Keratinocyte (primary cell): ENCODE results near the gene PRSS33.

ENCODE experiments used
- EZH2 ChIP-seq: IDR thresholded peaks from one replicate; pipeline ENCODE4 v1.6.1; 2012; ENCODE audit warnings: inconsistent platforms, mild to moderate bottlenecking, low read length, moderate library complexity
- TF ChIP-seq, protein P1 (sequence below), 3 experiments: IDR thresholded peaks in 1 of 3; conservative IDR thresholded peaks in 1 of 3; optimal IDR thresholded peaks in 1 of 3; 2 replicates in 2 of 3; 3 replicates in 1 of 3; pipeline versions ENCODE3 to v1.5.1; 2011; ENCODE audit warnings: low read length in 3 of 3, mild to moderate bottlenecking in 3 of 3, moderate library complexity in 2 of 3, control low read depth in 1 of 3, inconsistent platforms in 1 of 3; ENCODE audit not compliant: insufficient read depth in 2 of 3; ENCODE audit errors: extremely low read depth in 1 of 3

DNA sequence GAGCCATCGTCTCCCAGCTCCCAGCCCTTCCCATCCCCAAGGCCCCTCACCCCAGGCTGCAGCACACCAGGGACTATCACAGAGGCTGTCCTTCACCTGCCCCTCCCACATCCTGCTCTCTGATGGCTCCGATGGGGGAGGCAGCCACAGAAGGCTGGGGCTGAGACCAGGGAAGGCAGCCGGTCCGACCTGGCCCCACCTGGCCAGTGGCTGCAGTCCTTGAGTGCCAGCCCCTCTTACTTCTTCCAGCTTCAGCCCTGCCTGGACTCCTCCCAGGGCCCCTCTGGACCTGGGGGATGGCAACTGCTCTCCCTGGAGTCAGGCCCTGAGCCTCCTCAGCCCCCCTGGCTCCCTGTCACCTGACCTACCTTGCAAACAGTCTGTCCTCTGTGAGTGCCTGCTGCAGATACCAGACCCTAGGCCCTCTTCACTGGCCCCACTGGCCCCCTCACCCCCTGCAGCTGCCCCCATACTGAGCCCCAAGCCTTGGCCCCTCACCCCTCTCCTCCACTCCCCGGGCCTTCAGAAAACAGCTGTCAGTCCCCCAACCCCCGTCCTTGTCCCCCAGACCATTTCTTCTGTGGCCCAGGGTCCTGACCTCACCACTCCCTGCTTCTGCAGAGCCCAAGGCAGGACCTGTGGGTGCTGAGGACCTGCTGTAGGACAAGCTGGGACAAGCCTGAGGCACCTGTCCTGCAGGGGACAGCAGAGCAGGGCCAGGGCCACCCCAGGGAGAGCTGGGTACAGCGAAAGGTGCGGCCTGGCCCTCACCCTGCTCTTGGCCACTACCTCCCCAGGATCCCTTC is 47.5 kb downstream of the PRSS33 start:
- TF ChIP-seq, protein P1, sequence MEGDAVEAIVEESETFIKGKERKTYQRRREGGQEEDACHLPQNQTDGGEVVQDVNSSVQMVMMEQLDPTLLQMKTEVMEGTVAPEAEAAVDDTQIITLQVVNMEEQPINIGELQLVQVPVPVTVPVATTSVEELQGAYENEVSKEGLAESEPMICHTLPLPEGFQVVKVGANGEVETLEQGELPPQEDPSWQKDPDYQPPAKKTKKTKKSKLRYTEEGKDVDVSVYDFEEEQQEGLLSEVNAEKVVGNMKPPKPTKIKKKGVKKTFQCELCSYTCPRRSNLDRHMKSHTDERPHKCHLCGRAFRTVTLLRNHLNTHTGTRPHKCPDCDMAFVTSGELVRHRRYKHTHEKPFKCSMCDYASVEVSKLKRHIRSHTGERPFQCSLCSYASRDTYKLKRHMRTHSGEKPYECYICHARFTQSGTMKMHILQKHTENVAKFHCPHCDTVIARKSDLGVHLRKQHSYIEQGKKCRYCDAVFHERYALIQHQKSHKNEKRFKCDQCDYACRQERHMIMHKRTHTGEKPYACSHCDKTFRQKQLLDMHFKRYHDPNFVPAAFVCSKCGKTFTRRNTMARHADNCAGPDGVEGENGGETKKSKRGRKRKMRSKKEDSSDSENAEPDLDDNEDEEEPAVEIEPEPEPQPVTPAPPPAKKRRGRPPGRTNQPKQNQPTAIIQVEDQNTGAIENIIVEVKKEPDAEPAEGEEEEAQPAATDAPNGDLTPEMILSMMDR (optimal IDR thresholded peaks at IDR 0.05 in 1 of 3, IDR thresholded peaks at IDR 0.05 in 1 of 3, conservative IDR thresholded peaks at IDR 0.05 in 1 of 3; ENCODE audit: extremely low read depth in 1 of 3, insufficient read depth in 2 of 3, low read length in 3 of 3) = no peak
- no peak for TF ChIP-seq EZH2
